Stimulated activated naive CD8-positive, alpha-beta T cell treated with anti-CD3 and anti-CD28 coated beads, Interleukin-15, amount 100 ng/mL, for 72 hours (primary cell): ENCODE results near the gene ANKRD37.
A peak's percentile ranks its signal among the peaks of the same experiment; 100 is the strongest.
"Not testable (repeated sequence)": the region's sequence is repeated elsewhere in the genome, so short reads cannot be mapped to it uniquely, and the experiment has no call there.

Experiments used
- ATAC-seq: fragments of 150-1000 bp; cut with Tn5 transposase; 2 replicates; pipeline ENCODE4 v1.10.0; 2021; ENCODE audit warnings: mild to moderate bottlenecking, moderate library complexity
- DNase-seq, 2 donors: peaks; one replicate each; pipeline ENCODE4 v3.0.0; 2021 to 2022
- H3K27ac Mint-ChIP-seq, 2 donors: one replicate each; pipeline ENCODE4 v1.8.0; 2022; ENCODE audit warnings: mild to moderate bottlenecking in 2 of 2, mixed read lengths in 2 of 2, moderate library complexity in 2 of 2
- H3K27me3 Mint-ChIP-seq: one replicate; pipeline ENCODE4 v1.8.0; 2022; ENCODE audit warnings: mixed read lengths
- H3K4me1 Mint-ChIP-seq: one replicate; pipeline ENCODE4 v1.8.0; 2022; ENCODE audit warnings: mild to moderate bottlenecking, mixed read lengths
- H3K4me3 Mint-ChIP-seq, 2 donors: one replicate each; pipeline ENCODE4 v1.8.0; 2022; ENCODE audit warnings: mild to moderate bottlenecking in 2 of 2, mixed read lengths in 2 of 2, moderate library complexity in 1 of 2
- H3K9me3 Mint-ChIP-seq, 2 donors: one replicate each; pipeline ENCODE4 v1.8.0; 2022; ENCODE audit warnings: mixed read lengths in 2 of 2

ANKRD37 gene, protein sequence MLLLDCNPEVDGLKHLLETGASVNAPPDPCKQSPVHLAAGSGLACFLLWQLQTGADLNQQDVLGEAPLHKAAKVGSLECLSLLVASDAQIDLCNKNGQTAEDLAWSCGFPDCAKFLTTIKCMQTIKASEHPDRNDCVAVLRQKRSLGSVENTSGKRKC

DNA sequence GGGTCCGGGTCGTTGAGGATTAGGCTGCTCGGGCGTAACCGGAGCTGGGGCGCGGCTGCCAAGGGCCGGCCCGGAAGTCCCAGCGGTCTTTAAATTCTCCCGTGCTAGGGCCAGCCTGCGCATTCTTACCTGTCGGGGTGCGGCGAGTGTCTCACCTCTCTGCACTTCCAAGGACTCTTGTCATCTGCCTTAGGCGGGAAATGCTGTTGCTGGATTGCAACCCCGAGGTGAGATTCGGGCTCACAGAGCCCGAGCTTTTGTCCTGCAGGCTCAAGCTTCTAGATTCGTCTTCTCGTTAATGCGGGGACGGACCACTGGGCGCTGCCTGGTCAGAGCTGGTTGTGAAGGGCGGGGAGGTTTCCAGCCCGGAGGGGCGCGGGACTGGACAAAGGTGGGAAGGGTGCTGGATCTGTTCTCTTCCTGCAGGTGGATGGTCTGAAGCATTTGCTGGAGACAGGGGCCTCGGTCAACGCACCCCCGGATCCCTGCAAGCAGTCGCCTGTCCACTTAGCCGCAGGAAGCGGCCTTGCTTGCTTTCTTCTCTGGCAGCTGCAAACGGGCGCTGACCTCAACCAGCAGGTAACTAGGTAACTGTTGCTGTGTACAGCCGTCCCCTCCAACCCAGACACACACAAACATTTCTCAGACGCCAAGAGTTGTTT lies at the start of gene ANKRD37:
TSS of gene ANKRD37 (plus strand) at position 118 of the 662 bp plus-strand sequence. CDS start at position 201, 83 bp downstream.
- DNase-seq (peak in 1 of 2 donors; percentile 20), ATAC-seq (no peak)
- Mint-ChIP-seq H3K4me1 (peaks cover 50% of the 10 kb centered on the region), H3K27ac (peak within 1 kb of the TSS; percentile 98), H3K4me3 (peak within 1 kb of the TSS; percentile 94 to 98), H3K9me3 (no peaks in the 10 kb centered on the region), H3K27me3 (no peaks in the 10 kb centered on the region)

DNA sequence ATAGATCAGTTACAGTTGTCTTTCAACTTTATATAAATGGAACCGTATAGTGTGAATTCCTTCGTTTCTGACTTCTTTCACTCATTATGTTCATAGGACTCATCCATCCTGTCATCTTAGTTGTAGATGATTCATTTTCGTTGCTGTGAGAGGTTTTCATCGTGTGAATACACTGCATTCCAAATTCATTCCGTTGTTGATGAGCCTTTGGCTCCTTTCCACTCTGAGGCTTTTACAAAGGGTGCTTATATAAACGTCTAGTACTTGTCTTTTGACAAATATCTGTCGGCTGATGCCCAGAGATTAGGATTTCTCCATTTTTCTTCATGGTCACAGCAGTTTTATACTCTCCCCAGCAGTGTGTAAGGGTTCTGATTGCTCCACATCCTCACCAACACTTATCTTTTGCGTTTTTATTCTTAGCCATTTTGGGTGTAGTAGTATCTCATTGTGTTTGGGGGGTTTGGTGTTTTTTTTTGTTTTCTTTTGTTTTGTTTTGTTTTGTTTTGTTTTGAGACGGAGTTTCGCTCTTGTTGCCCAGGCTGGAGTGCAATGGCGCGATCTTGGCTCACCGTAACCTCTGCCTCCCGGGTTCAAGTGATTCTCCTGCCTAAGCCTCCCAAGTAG lies 49.6 kb upstream of the ANKRD37 start:
- no peak for DNase-seq
- H3K4me3 Mint-ChIP-seq: no peak overlapping the region
- peaks cover 21% of the 10 kb centered on the region for H3K4me1 Mint-ChIP-seq
- no peaks in the 10 kb centered on the region for H3K27me3 Mint-ChIP-seq
- no peak for ATAC-seq
- H3K9me3 Mint-ChIP-seq: no peaks in the 10 kb centered on the region
- no peak overlapping the region for H3K27ac Mint-ChIP-seq

DNA sequence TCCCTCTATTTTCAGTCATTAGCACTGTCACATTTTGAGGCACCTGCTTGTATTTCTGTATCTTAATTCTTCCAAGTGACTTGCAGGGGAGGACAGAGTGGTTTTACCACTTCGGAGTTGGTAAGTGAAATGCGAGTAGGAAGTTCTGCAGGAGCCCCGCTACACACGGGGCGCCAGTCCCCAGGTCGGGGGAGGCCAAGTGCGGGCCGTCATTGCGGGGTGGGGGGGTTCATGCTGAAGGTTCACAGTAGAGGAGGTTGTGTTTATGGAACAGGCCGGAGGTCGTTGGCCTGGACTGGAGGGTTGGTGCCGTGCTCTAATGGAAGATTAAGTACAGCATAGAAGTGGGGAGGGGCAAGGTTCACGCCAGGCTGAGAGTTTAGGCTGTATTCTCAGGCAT lies 45.0 kb upstream of the ANKRD37 start:
- no peak for DNase-seq

DNA sequence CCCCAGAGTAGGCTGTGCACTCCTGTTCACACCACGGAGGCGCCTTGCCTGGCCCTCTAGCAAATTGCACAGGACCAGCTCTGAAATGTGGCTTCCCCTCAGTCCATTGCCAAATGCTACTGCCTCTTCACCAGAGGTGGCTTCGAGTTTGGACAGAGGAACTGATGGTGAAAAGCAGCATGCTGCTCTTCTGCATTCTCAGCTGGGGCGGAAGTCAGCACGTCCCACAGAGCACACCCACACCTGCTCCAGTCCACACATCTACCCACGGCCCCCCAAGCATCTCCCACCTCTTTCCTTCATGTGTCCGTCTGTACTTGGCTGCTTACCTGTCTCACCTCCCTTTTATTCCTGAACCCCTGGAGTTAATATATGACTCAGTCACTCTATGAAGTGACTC lies 44.4 kb upstream of the ANKRD37 start:
- H3K27ac Mint-ChIP-seq: no peak overlapping the region
- no peaks in the 10 kb centered on the region for H3K27me3 Mint-ChIP-seq
- H3K9me3 Mint-ChIP-seq: no peaks in the 10 kb centered on the region
- H3K4me3 Mint-ChIP-seq: no peak overlapping the region
- DNase-seq (no peak), ATAC-seq (no peak)
- H3K4me1 Mint-ChIP-seq: no peaks in the 10 kb centered on the region

More for the DNA sequence above, 45.0 kb upstream of the ANKRD37 start:
- Mint-ChIP-seq H3K4me3 (no peak overlapping the region), H3K9me3 (no peaks in the 10 kb centered on the region), H3K4me1 (no peaks in the 10 kb centered on the region), H3K27me3 (no peaks in the 10 kb centered on the region), H3K27ac (peak overlapping the region in 1 of 2 donors; percentile 21)
- no peak for ATAC-seq

DNA sequence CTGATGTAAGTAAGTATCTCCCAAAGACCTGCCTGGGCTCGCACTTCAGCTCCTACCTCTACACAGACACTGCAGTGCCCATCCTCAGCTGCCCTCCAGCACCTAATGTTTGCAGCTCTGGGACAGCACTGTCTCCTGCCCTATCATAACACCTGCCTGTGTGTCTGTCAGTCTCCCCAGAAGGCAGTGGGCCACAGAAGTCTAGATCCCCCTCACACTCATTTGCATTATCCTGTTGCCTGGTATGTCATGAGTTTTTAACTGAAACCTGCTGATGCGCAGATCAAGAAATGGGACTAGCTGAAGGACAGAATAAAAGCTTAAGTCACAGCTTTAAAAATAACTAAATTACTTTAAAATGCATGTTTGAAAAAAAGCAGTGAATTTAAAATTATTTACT lies 43.9 kb upstream of the ANKRD37 start:
- peak overlapping the region in 1 of 2 donors; percentile 78 for H3K27ac Mint-ChIP-seq
- H3K9me3 Mint-ChIP-seq: no peaks in the 10 kb centered on the region
- no peak for DNase-seq
- H3K4me1 Mint-ChIP-seq: no peaks in the 10 kb centered on the region
- H3K4me3 Mint-ChIP-seq: no peak overlapping the region
- ATAC-seq: no peak
- no peaks in the 10 kb centered on the region for H3K27me3 Mint-ChIP-seq

DNA sequence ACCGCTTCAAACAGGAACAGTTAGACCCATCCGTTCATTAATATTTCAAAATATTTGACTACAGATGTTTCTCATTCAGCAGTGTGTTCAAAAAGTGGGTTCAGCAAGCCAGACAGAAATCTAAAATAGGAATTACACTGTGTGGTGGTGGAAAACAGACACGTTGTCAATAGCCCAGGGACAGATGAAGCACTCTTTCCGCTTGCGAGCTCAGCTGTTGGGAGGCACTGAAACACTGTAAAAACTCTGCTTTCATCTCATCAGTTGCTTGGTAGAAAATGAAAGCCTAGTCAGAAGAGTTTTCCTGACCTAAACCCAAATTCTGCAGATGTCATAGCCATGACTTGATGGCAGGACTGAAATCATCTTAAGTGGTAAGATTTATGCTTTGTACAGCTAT lies 39.4 kb upstream of the ANKRD37 start:
- DNase-seq (no peak), ATAC-seq (no peak)
- Mint-ChIP-seq H3K4me1 (no peaks in the 10 kb centered on the region), H3K27me3 (no peaks in the 10 kb centered on the region), H3K27ac (peak overlapping the region; percentile 19 to 41), H3K9me3 (no peaks in the 10 kb centered on the region), H3K4me3 (no peak overlapping the region)

DNA sequence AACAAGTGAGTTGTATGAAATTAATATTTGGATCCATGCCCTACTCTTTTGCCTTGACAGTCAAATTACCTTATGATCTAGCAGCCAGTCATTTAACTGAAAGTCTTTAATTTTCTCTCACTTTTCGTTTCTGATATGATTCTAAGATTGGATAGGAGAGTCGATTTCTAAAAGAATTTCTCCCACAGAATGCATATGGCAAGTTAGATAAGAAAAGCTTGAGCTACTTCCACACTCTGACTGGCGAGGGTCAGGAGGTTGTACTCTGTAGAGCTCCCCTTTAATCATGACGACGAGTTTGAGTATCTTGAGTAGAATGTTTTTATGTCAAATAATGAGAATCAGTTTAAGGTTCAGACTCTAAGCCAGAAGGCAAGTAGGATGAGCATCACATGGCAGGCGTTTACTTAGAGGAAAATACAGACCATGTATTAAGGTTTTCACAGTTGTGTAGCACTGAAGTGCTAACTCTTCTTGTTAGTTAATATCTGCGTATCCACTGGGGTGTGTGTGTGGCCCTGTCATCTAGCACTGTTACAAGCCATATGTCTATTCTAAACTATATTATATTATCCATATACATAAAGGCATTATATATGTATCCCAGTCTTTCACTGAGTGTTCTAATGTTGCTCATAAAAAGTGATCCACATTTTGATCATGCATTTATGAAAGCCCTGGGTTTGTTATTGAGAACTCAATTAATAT lies 38.8 kb upstream of the ANKRD37 start:
- Mint-ChIP-seq H3K27ac (no peak overlapping the region), H3K27me3 (no peaks in the 10 kb centered on the region), H3K4me1 (no peaks in the 10 kb centered on the region), H3K4me3 (no peak overlapping the region), H3K9me3 (no peaks in the 10 kb centered on the region)
- DNase-seq (no peak), ATAC-seq (no peak)

DNA sequence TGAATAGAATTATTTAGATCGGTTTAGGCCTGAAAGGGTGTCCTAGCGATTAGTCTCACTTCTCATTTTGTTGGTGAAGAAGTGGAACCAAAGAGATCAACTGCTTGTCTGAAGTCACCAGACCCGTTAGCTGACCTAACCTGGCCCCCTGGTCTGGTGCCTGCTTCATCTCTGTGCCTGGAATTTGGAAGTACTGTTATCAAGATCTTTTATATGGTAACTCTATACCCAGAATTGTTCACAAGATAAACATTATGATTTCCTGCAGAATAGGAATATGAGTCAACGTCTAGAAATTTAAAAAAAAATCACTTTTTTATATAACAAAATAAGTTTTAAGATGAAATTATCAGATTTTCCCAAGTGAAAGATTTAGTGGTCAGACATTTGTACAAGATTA lies 38.1 kb upstream of the ANKRD37 start:
- H3K27ac Mint-ChIP-seq: no peak overlapping the region
- no peak overlapping the region for H3K4me3 Mint-ChIP-seq
- no peaks in the 10 kb centered on the region for H3K9me3 Mint-ChIP-seq
- H3K4me1 Mint-ChIP-seq: no peaks in the 10 kb centered on the region
- ATAC-seq (no peak), DNase-seq (no peak)
- no peaks in the 10 kb centered on the region for H3K27me3 Mint-ChIP-seq

DNA sequence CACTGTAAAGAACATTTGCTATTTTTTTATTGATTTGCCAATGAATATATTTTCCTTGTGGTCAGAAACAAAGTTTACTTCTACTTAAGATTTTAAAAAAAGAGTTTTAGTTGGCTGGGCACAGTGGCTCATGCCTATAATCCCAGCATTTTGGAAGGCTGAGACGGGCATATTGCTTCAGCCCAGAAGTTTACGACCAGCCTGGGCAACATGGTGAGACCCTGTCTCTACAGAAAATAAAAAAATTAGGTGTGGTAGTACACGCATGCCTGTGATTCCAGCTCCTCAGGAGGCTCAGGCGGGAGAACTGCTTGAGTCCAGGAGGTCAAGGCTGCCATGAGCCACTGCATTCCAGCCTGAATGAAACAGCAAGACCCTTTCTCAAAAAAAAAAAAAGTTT lies 37.7 kb upstream of the ANKRD37 start:
- Mint-ChIP-seq H3K9me3 (no peaks in the 10 kb centered on the region), H3K27ac (no peak overlapping the region), H3K27me3 (no peaks in the 10 kb centered on the region), H3K4me1 (no peaks in the 10 kb centered on the region), H3K4me3 (no peak overlapping the region)
- ATAC-seq (no peak), DNase-seq (no peak)

DNA sequence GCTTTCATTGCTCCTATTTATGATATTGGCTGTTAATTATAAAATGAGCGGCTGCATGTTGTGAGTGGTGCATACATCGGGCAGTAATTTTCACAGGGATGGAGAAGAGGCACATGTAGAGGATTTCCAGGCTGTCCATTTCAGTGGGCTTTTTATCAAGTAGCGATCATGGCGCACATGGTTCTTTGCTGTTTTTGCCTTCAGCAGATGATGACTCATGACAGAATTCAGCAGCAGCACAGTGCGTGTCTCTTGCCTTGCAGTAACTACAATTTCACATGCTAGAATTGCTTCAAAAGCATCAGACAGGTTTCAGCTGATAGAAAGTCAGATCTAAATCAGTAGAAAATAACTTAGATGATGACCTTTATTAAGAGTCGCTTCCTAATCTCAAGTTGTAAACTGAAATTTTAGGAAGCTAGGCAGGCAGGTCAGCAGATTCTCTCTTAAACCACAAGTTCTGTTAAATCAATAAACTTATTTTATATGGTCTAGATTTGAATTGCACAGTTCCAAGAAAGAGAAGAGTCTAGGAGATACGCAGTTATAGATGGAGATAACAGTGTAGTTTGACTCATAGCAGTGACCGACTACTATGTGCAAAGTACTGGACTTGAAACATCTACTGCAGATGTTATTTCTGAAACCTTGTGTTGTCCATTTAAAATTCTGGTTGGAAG lies 36.7 kb upstream of the ANKRD37 start:
- no peaks in the 10 kb centered on the region for H3K4me1 Mint-ChIP-seq
- no peaks in the 10 kb centered on the region for H3K27me3 Mint-ChIP-seq
- H3K9me3 Mint-ChIP-seq: no peaks in the 10 kb centered on the region
- no peak overlapping the region for H3K4me3 Mint-ChIP-seq
- H3K27ac Mint-ChIP-seq: no peak overlapping the region
- DNase-seq (no peak), ATAC-seq (no peak)

DNA sequence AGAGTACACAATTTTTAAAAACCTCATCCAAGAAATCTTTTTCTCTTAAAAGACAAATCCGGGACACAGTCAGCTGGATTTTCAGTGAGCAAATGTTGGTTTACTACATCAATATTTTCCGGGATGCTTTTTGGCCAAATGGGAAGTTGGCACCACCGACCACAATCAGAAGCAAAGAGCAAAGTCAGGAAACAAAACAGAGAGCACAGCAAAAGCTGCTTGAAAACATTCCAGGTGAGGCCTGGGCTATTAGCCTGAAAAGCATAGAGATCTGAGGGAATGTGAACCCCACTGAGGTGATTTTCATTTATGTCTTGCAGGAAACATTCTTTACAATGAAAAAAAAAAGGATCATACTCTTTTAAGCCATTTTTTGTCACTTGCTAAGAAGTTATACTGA lies 34.8 kb upstream of the ANKRD37 start:
- DNase-seq (no peak), ATAC-seq (no peak)
- H3K9me3 Mint-ChIP-seq: no peaks in the 10 kb centered on the region
- no peak overlapping the region for H3K4me3 Mint-ChIP-seq
- no peaks in the 10 kb centered on the region for H3K4me1 Mint-ChIP-seq
- no peaks in the 10 kb centered on the region for H3K27me3 Mint-ChIP-seq
- H3K27ac Mint-ChIP-seq: no peak overlapping the region

DNA sequence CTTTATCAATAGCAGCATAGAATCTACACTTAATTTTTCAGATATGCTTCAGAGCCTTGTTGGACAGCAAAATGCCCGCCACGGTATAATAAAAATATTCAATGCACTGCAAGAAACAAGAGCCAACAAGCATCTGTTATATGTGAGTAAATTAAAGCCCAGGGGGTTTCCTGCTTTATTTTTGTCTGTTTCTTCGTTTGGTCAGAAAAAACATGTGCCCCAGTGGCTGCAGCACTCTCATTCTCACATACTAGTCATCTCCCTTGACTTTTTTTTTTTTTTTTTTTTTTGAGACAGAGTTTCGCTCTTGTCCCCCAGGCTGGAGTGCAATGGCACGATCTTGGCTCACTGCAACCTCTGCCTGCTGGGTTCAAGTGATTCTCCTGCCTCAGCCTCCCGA lies 34.1 kb upstream of the ANKRD37 start:
- not testable (repeated sequence) for H3K9me3 Mint-ChIP-seq, DNase-seq, ATAC-seq, H3K27ac Mint-ChIP-seq, H3K4me1 Mint-ChIP-seq, H3K27me3 Mint-ChIP-seq, H3K4me3 Mint-ChIP-seq

DNA sequence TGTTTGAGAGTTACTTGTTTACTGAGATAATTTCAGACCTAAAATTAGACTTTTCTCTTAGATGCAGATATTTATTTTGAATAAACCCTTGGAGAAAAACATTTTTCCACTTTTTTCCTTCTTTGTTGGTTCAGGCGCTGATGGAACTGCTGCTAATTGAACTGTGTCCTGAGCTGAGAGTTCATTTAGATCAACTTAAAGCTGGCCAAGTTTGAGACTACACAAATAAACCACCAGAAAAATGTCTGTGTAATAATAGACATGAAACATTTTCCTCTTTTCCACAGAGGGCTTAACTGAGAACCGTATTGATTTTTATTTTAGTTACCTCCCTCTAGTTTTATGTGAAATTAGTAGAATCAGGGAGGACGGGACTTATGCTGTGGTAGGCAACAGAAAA lies 33.4 kb upstream of the ANKRD37 start:
- no peak overlapping the region for H3K27ac Mint-ChIP-seq
- DNase-seq (no peak), ATAC-seq (no peak)
- no peaks in the 10 kb centered on the region for H3K4me1 Mint-ChIP-seq
- H3K9me3 Mint-ChIP-seq: no peaks in the 10 kb centered on the region
- H3K27me3 Mint-ChIP-seq: no peaks in the 10 kb centered on the region
- no peak overlapping the region for H3K4me3 Mint-ChIP-seq

DNA sequence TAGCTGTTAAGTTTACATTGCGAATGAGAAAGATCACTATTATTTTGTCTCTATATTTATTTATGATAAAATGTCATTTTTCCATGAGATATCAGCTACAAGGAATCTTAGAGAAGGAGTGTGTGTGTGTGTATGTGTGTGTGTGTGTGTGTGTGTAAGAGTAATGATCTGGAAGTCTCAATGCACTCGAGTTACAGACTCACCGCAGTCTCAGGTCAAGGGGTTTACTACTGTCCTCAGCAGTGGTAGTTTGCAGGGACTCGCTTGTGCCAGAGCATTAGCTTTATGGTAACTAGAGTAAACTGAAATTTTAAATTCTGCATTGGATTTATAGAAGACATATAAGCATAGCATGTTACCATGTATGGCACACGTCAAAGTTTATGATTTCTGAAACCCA lies 31.8 kb upstream of the ANKRD37 start:
- no peak for ATAC-seq
- Mint-ChIP-seq H3K4me1 (no peaks in the 10 kb centered on the region), H3K4me3 (no peak overlapping the region), H3K27me3 (no peaks in the 10 kb centered on the region), H3K27ac (no peak overlapping the region), H3K9me3 (no peaks in the 10 kb centered on the region)
- DNase-seq: no peak

DNA sequence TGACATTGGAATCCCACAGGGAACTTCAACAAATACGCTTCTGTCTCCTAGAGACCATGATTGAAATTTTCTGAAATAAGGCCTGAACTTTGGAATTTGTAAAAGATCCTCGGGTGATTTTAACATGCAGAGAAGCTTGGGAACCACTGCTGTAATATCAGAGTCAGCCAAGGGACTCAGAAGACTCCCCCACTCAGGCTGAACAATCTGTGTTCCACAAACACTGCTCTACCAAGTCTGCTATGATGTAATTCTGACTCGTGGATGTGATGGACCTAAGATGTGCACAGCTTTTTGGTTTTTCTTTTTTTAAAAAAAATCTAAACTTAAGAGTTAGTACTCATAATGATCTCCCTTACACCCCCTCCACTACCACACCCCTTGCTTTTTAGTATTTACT lies 26.9 kb upstream of the ANKRD37 start:
- Mint-ChIP-seq H3K4me1 (no peaks in the 10 kb centered on the region), H3K9me3 (no peaks in the 10 kb centered on the region), H3K27ac (no peak overlapping the region), H3K27me3 (no peaks in the 10 kb centered on the region), H3K4me3 (no peak overlapping the region)
- DNase-seq (no peak), ATAC-seq (no peak)
